HG02588 (cell line): ENCODE measurements around the gene PGLYRP2.
A peak's percentile ranks its signal among the peaks of the same experiment; 100 is the strongest.
"Not testable (repeated sequence)": the region's sequence is repeated elsewhere in the genome, so short reads cannot be mapped to it uniquely, and the experiment has no call there.

ENCODE experiments used
- ATAC-seq: cut with Tn5 transposase; IDR thresholded peaks from one replicate; pipeline ENCODE4 v1.9.1; 2021; ENCODE audit warnings: mild to moderate bottlenecking, moderate library complexity; ENCODE audit not compliant: unreplicated experiment

The PGLYRP2 gene

GRCh38 chr19:15488489-15489226, 9.4 kb upstream of the PGLYRP2 start:
- ATAC-seq: no peak

GRCh38 chr19:15487038-15487437, 7.7 kb upstream of the PGLYRP2 start:
- ATAC-seq: no peak

GRCh38 chr19:15485768-15486167, 6.5 kb upstream of the PGLYRP2 start:
- not testable (repeated sequence) for ATAC-seq

- ATAC-seq: not testable (repeated sequence)
These were observed 1.7 kb upstream of the PGLYRP2 start for GRCh38 chr19:15480996-15481395.

- no peak for ATAC-seq
These were observed 3.0 kb downstream of the PGLYRP2 start for GRCh38 chr19:15476325-15476724.

- ATAC-seq: no peak
These were observed 3.7 kb downstream of the PGLYRP2 start for GRCh38 chr19:15475611-15476010.

- no peak for ATAC-seq
These were observed 4.1 kb downstream of the PGLYRP2 start for GRCh38 chr19:15475169-15475568.

GRCh38 chr19:15473821-15474220, 5.5 kb downstream of the PGLYRP2 start:
- ATAC-seq: not testable (repeated sequence)

- no peak for ATAC-seq
These were observed 7.6 kb downstream of the PGLYRP2 start for GRCh38 chr19:15471639-15472101.

GRCh38 chr19:15469513-15470297, 9.6 kb downstream of the PGLYRP2 start:
- no peak for ATAC-seq

GRCh38 chr19:15468675-15469512, 10.4 kb downstream of the PGLYRP2 start:
- no peak for ATAC-seq

GRCh38 chr19:15467734-15468214, 11.5 kb downstream of the PGLYRP2 start:
- ATAC-seq: no peak

- ATAC-seq: peak; percentile 45
These were observed 12.2 kb downstream of the PGLYRP2 start for GRCh38 chr19:15466851-15467733.

GRCh38 chr19:15464394-15465385, 14.6 kb downstream of the PGLYRP2 start, which contains the start of gene RASAL3:
RASAL3 (minus strand) TSS chr19:15464544; CDS start chr19:15464358, 186 bp downstream.
- peak; percentile 30 for ATAC-seq

GRCh38 chr19:15463861-15464371, 15.4 kb downstream of the PGLYRP2 start:
- peak; percentile 39 for ATAC-seq

GRCh38 chr19:15461694-15462093, 17.6 kb downstream of the PGLYRP2 start:
- ATAC-seq: no peak

- ATAC-seq: no peak
These were observed 21.4 kb downstream of the PGLYRP2 start for GRCh38 chr19:15457701-15458484.
